Measurements from ENCODE around the gene ZNF688. TPM values are rescaled to one million over a fixed set of nuclear protein-coding genes. Genes with fewer than 3 reads are reported as not detected.

The ZNF688 gene
- total and polyA plus RNA-seq, 2 of the 13 experiments (the other 11 are each of a cell fraction or from before 2014, with no cell fraction given), result 2.4 to 5.4 TPM

GRCh38 chr16:30571445-30572322 lies at the start of gene ZNF688 (continued):
- TF ChIP-seq NR2F6 (IDR thresholded peaks at IDR 0.05) (peak; percentile 33; the same call in 1 of the 2 replicates), NR2F6 (CRISPR knock-in tag; IDR thresholded peaks at IDR 0.05) (0 out of 2 replicates have a peak, but pooled peaks have one; percentile 8), AGO1 (IDR thresholded peaks at IDR 0.05; ENCODE audit: low read depth, low read length, poor library complexity, severe bottlenecking) (no peak), ZSCAN31 (CRISPR knock-in tag; IDR thresholded peaks at IDR 0.05; ENCODE audit: low read depth) (peak; percentile 88), ZNF557 (CRISPR knock-in tag; IDR thresholded peaks at IDR 0.05) (0 out of 2 replicates have a peak, but pooled peaks have one; percentile 80), STAG1 (CRISPR knock-in tag; IDR thresholded peaks at IDR 0.05) (no peak; the same call in 1 of the 2 replicates), ZNF10 (CRISPR knock-in tag; IDR thresholded peaks at IDR 0.05; ENCODE audit: borderline replicate concordance, low read depth) (no peak), ZNF891 (CRISPR knock-in tag; IDR thresholded peaks at IDR 0.05) (peak; percentile 29; the same call in 1 of the 2 replicates), IRF2 (CRISPR knock-in tag; IDR thresholded peaks at IDR 0.05) (peak; percentile 16; the same call in 1 of the 2 replicates), ZUFSP (CRISPR knock-in tag; IDR thresholded peaks at IDR 0.05; ENCODE audit: borderline replicate concordance) (no peak), ZNF570 (CRISPR knock-in tag; IDR thresholded peaks at IDR 0.05; ENCODE audit: borderline replicate concordance) (no peak), ZNF431 (CRISPR knock-in tag; IDR thresholded peaks at IDR 0.05; ENCODE audit: borderline replicate concordance, low read depth) (0 out of 2 replicates have a peak, but pooled peaks have one; percentile 52), KLF11 (CRISPR knock-in tag; IDR thresholded peaks at IDR 0.05) (peak; percentile 28; the same call in 1 of the 2 replicates), ZNF460 (CRISPR knock-in tag; IDR thresholded peaks at IDR 0.05; ENCODE audit: borderline replicate concordance) (peak; percentile 11; the same call in 1 of the 2 replicates), ZHX2 (IDR thresholded peaks at IDR 0.05; ENCODE audit: low read depth) (peak; percentile 63; the same call in 1 of the 2 replicates), ZHX2 (CRISPR knock-in tag; IDR thresholded peaks at IDR 0.05; ENCODE audit: borderline replicate concordance) (no peak), SMC3 (IDR thresholded peaks at IDR 0.05; ENCODE audit: low read length) (0 out of 2 replicates have a peak, but pooled peaks have one; percentile 10), ZNF510 (CRISPR knock-in tag; IDR thresholded peaks at IDR 0.05; ENCODE audit: low read depth) (peak; percentile 77; the same call in 1 of the 2 replicates), E2F5 (CRISPR knock-in tag; conservative IDR thresholded peaks at IDR 0.05) (peak; percentile 97)

Data from HepG2 (cell line).